ENCODE measurements around the gene SNX24. TPM values are rescaled to one million over a fixed set of nuclear protein-coding genes. Genes with fewer than 3 reads are reported as not detected.
A peak's percentile ranks its signal among the peaks of the same experiment; 100 is the strongest.
"Not testable (repeated sequence)": the region's sequence is repeated elsewhere in the genome, so short reads cannot be mapped to it uniquely, and the experiment has no call there.

Gene SNX24, protein sequence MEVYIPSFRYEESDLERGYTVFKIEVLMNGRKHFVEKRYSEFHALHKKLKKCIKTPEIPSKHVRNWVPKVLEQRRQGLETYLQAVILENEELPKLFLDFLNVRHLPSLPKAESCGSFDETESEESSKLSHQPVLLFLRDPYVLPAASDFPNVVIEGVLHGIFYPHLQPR
- polyA plus RNA-seq (ENCODE audit: insufficient read length in 12 of 12): 10 to 100 TPM in 11 of 12 donors, not detected in 1; 10.5 to 26.1 (median 15.5) TPM
- long read RNA-seq, donor 1, partial matches to known transcripts: 116 of 122 reads
- long read RNA-seq, donor 1, other reads (novel, unspliced or antisense): 0 of 122 reads
- long read RNA-seq, donor 2, partial matches to known transcripts: 0 of 2 reads
- long read RNA-seq, donor 2, other reads (novel, unspliced or antisense): 0 of 2 reads
- long read RNA-seq, donor 3, partial matches to known transcripts: 0 of 27 reads
- long read RNA-seq, donor 3, other reads (novel, unspliced or antisense): 25 of 27 reads
- long read RNA-seq, donor 4, transcript SNX24-201 (7 exons, 2,158 nt): major isoform, 5 of 8 reads
- long read RNA-seq, donor 4, partial matches to known transcripts: 0 of 8 reads
- long read RNA-seq, donor 4, other reads (novel, unspliced or antisense): 0 of 8 reads
- long read RNA-seq, donor 5, partial matches to known transcripts: 8 of 12 reads
- long read RNA-seq, donor 5, other reads (novel, unspliced or antisense): 0 of 12 reads
- long read RNA-seq, donor 6, partial matches to known transcripts: 0 of 5 reads
- long read RNA-seq, donor 6, other reads (novel, unspliced or antisense): 0 of 5 reads
- long read RNA-seq, donor 7, partial matches to known transcripts: 0 of 1 reads
- long read RNA-seq, donor 7, other reads (novel, unspliced or antisense): 0 of 1 reads
- long read RNA-seq, donor 8, partial matches to known transcripts: 35 of 84 reads
- long read RNA-seq, donor 8, other reads (novel, unspliced or antisense): 47 of 84 reads
- long read RNA-seq, donor 9, partial matches to known transcripts: 0 of 2 reads
- long read RNA-seq, donor 9, other reads (novel, unspliced or antisense): 0 of 2 reads
- long read RNA-seq, donor 10, partial matches to known transcripts: 0 of 3 reads
- long read RNA-seq, donor 10, other reads (novel, unspliced or antisense): 0 of 3 reads
- long read RNA-seq, donor 11, partial matches to known transcripts: 15 of 67 reads
- long read RNA-seq, donor 11, other reads (novel, unspliced or antisense): 47 of 67 reads

- DNase-seq: peak; percentile 74
Observed at GRCh38 chr5:122845229-122846050, at the start of gene SNX24. Gene SNX24 (plus strand): TSS chr5:122845613. CDS start chr5:122845634, 21 bp downstream.

DNA sequence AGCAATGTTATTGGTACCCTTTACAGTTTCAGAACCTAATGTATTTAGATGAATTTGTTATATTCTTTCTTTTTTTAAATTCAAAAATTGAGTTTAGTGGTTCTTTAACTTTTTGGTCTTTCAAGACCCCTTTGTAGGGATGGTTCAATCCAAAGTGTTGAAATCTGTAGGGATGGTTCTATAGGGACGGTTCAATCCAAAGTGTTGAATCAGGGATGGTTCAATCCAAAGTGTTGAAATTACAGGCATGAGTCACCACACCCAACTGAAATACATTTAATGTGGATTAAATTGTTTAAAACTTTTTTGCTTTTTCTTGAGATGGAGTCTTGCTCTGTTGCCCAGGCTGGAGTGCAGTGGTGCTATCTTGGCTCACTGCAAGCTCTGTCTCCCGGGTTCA, 39.9 kb upstream of the SNX24 start:
- DNase-seq: no peak

DNA sequence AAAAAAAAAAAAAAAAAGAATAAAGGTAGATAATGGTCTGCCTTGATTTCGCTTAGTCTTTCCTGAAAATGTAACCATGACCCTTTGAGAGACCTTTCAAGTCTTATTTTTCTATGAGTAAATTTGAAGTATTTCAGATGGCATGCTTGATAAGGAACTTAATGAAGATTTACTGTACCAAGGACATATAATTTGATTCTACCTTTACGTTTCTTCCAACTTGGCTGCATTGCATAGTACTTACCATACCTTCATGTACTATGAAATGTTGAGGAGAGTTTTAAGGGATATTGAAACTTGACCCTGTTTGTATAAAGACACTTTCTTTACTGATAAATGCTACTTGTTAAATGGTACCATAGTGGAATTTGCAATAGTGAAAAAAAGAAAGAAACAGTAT, 35.0 kb upstream of the SNX24 start:
- no peak for DNase-seq

DNA sequence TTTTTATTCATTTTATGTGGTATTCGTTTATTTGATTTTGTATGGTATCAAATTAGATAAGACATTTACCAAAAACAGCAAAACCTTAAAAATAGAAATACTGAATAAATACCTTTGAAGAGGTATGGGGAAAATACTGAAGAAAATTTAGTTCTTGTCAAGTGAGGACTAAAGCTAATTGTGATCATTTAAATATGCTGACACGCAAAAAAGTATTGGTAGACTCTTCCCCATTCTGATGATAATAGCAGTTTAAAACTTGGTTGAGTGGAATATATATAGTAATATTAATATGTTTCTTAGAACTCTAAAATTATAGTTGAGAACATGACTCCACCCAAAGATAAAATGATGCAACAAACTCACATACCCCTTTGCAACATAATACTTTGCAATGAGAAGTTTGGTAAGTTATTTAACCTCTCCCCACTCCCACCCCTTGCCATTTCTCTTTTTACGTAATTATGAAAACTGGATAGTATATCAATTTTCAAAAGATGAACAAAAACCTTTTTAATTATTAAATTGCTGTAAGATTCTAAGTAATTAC, 30.1 kb upstream of the SNX24 start:
- no peak for DNase-seq

DNA sequence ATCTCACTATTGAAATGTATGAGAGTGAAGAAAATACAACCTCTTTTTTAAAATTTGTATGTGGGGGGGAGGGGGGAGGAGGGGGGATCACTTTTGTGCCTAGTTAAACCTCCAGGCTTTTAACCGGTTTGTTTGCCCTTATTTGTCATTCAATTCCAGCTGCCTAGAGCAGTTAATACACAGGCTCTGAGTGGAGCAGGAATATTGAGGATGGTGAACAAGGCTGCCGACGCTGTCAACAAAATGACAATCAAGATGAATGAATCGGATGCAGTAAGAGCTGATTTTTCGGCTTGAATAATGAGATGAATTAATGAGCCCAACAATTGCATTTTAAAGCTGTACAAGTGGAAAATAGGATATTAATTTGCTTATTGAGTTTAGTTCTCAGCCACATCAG, 28.7 kb upstream of the SNX24 start:
- DNase-seq: no peak

DNA sequence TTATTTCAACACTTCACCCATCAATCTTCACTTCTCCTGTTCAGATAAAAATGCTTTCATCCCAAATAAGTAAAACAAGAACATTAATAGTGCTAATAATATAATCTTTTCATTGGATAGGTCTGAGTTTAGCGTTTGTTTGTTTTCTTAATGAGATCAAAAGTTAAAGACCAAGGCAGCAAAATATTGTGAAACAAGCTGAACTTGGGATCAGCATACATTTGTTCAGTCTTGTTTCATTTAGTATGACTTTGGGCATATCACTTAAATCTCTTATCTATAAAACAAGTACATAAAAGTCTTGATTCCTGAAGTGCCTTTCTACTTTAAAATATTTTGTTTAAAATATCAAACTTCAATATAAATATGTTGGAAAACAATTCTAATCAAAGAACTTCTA, 13.4 kb upstream of the SNX24 start:
- DNase-seq: no peak

DNA sequence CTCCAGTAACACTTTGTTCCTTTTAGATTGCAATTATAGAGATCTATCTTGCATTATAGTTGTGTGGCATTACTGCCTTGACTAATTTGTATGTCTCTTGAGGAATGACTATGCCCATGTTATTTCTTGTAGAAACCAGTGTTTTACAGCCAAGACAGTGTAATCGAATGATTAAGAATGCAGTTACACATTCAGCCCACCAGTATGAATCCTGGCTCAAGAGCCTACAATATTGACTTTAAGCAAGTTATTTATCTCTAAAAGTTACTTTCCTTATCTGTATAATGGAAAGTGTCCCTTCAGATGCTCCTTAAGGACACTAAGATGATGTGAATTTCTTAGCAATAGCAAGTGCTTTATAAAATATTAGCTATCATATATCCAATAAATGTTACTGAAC, 9.7 kb upstream of the SNX24 start:
- DNase-seq: no peak

GRCh38 chr5:122836947-122837346, 8.5 kb upstream of the SNX24 start:
- DNase-seq: no peak

GRCh38 chr5:122839731-122840130, 5.7 kb upstream of the SNX24 start:
- DNase-seq: no peak

DNA sequence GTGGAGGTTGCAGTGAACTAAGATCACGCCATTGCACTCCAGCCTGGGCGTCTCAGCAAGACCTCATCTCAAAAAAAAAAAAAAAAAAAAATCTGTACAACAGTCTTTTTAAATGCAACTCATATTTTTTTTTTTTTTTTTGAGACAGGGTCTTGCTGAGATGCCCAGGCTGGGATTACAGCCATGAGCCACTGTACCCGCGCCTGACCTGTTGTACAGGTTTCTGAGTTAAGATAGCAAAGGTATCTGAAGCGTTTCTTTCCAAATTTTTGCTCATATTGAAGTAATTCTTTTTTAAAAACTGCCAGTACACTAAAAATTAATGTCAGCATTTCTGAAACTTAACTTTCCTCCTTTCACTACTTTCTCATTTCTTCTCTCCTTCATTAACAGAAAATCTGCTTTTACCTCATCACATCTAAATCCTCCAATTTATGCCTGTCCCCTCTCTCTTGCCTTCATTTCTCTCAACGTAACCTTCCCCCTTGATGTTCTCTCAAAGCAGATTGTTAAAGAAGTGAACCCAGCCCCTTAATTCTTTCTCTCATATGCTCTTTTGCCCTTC, 3.3 kb upstream of the SNX24 start:
- DNase-seq: no peak

GRCh38 chr5:122844136-122844909, 1.1 kb upstream of the SNX24 start:
- no peak for DNase-seq

DNA sequence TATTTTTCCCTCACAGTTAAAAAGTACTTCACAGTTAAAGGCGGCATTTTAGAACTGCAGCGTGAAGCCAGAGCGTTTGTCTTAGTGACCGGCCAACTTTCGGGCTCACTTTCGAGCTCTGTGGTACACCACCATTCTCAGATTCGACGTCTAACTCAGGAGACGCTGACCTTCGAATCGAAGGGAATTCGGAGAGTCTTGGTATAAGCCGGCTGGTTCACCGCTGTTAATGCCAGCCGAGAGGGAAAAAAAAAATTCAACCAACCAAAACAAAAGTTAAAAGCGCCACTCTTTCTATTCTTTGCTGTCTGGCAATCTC, 544 bp upstream of the SNX24 start:
- DNase-seq: no peak

GRCh38 chr5:122846051-122846550, 688 bp downstream of the SNX24 start:
- no peak for DNase-seq

GRCh38 chr5:122847687-122848081, 2.3 kb downstream of the SNX24 start:
- DNase-seq: no peak

DNA sequence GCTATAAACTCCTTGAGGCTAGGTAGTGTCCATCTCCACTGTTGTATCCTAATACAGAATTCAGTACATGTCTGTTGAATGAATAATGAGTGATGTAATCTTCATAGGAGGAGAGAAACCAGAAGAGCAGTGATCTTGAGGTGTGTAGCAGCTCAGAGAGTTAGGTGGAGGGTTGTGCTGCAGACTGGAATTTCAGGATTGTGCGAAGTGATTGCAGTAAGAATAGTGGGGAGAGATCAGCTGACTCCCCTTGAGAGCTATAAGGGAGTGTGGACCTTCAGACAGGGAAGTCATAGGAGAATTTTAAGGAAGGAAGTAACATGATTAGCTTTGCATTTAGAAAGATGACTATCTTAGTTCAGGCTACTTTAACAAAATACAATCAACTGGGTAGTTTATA, 4.4 kb downstream of the SNX24 start:
- no peak for DNase-seq

DNA sequence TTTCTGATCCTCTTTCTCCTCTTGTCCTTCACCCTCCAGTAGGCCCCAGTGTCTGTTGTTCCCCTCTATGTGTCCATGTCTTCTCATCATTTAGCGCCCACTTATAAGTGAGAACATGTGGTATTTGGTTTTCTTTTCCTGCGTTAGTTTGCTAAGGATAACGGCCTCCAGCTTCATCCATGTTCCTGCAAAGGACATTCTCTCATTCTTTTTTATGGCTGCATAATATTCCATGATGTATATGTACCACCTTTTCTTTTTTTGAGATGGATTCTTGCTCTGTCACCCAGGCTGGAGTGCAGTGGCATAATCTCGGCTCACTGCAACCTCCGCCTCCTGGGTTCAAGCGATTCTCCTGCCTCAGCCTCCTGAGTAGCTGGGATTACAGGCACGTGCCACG, 12.1 kb downstream of the SNX24 start:
- not testable (repeated sequence) for DNase-seq

GRCh38 chr5:122858451-122858850, 13.0 kb downstream of the SNX24 start:
- no peak for DNase-seq

DNA sequence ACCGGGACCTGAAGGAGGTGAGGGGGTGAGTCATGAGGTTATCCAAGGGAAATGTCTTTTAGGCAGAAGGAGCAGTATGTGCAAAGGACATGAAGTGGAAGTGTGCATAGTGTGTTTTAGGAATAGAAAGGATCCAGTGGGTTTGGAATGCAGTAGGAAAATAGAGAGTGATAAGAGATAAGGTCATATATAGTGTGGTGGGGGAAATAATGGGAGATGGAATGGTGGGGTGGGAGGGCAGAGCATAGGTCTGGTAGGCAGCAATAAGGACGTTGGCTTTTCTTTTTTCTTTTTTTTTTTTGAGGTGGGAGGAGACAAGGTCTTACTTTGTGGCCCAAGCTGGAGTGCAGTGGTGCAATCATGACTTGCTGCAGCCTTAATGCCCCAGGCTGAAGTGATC, 17.8 kb downstream of the SNX24 start:
- no peak for DNase-seq

GRCh38 chr5:122863721-122864120, 18.3 kb downstream of the SNX24 start:
- DNase-seq: no peak

DNA sequence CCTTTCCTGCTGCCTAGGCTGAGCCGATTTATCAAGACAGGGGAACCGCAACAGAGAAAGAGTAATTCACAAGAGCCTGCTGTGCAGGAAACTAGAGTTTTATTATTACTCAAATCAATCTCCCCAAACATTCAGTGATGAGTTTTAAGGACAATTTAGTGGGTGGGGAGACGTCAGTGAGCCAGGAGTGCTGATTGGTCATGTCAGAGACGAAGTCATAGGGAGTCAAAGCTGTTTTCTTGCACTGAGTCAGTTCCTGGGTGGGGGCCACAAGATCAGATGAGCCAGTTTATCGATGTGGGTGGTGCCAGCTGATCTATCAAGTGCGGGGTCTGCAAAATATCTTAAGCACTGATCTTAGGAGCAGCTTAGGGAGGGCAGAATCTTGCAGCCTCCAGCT, 19.0 kb downstream of the SNX24 start:
- no peak for DNase-seq
